GM18520 (cell line): Measurements from ENCODE around the gene DSG1.
"Not testable (repeated sequence)": the region's sequence is repeated elsewhere in the genome, so short reads cannot be mapped to it uniquely, and the experiment has no call there.

Experiments used
- ATAC-seq: cut with Tn5 transposase; IDR thresholded peaks from one replicate; pipeline ENCODE4 v1.9.1; 2021; ENCODE audit not compliant: unreplicated experiment

DSG1 gene

DNA sequence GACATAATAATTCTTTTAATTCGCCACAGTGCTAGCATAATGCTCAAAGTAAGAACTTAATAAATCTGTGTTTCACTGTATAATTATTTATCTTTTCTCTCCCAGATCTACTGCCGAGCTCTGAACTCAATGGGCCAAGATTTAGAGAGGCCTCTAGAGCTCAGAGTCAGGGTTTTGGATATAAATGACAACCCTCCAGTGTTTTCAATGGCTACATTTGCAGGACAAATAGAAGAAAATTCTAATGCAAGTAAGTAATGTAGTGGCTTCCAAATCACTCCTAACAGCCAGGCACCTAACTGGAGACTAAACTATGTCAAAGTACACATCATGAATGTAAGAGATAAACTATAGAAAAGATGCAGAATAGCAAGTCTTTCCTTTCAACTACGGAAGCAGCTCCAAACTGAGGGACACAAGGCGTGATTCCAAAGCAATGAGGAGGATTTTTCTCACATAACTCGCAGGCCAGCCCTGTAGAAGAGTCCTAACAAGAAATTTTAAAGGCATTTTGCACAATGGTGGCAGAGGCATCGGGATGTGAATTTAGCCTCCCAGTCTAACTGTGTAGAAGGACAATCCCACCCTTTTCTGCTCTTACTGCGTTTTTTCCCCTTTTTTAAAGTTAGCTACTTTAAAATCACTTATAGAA lies 12.0 kb downstream of the DSG1 start:
- no peak for ATAC-seq

DNA sequence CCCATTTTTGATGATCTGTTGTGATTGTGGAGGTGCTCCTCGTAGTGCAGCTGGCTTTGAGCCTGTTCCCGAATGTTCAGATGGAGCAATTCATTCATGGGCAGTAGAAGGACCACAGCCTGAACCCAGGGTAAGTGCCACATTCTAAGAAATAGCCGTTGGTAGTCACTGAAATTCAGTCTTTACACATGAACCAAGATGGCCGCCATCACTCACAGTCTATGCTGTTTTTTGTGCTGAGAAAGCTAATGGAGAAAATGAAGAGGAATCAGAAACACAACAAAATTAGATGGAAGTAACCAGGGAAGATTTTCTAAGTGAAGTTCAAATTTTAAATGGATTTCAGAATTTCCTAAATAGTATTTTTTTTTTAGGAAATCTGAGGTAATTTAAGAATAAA lies 25.5 kb downstream of the DSG1 start:
- no peak for ATAC-seq

DNA sequence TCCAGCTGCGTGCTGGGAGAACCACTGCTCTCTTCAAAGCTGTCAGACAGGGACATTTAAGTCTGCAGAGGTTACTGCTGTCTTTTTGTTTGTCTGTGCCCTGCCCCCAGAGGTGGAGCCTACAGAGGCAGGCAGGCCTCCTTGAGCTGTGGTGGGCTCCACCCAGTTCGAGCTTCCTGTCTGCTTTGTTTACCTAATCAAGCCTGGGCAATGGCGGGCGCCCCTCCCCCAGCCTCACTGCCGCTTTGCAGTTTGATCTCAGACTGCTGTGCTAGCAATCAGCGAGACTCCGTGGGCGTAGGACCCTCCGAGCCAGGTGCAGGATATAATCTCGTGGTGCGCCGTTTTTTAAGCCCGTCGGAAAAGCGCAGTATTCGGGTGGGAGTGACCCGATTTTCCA lies 35.4 kb downstream of the DSG1 start:
- ATAC-seq, result not testable (repeated sequence)

DNA sequence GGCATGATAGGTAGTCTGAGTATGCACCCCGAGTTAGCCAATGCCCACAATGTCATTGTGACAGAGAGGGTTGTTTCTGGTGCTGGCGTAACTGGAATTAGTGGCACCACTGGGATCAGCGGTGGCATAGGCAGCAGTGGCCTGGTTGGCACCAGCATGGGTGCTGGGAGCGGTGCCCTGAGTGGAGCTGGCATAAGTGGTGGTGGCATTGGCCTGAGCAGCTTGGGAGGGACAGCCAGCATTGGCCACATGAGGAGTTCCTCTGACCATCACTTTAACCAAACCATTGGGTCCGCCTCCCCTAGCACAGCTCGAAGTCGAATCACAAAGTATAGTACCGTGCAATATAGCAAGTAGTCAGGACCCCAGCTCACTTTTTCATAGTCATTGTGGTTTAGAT lies 37.0 kb downstream of the DSG1 start:
- no peak for ATAC-seq

DNA sequence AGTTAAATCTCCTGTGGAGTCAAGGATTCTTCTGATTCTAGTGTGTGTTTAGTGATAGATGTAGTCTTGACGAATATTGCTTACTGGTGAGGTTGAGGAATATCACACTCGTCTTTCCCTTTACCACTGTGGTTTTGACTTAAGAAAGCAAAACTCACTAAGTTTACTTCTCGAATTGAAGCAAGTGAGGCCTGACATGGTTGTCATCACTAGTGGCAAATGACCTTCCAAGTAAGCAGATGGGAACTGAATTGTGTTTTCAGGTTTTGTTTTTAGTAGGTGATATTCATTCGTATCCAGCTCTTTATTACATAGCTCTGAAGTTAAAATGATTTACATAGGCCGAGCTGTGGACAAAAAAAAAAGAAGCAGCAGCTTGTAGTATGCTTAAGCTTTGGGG lies 38.1 kb downstream of the DSG1 start:
- ATAC-seq, result peak; percentile 52

DNA sequence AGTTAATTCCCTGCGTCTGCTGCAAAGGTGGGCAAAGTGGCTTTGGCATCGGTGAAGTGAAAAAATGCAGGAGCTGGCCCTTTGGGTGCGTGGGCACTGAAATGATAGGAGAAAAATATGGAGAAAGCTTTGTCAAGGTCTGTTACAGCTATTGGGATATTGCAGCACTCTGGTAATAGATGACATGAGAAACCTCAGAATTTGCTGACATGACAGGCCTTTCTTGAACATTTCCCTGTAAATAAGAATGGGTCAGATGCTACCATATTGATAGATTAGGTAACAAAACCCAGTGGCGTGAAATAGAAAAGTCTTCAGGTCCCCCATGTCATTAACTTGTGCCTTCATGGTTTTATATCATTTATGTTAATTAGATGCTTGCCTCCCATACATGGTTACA lies 46.2 kb downstream of the DSG1 start:
- ATAC-seq, result no peak

DNA sequence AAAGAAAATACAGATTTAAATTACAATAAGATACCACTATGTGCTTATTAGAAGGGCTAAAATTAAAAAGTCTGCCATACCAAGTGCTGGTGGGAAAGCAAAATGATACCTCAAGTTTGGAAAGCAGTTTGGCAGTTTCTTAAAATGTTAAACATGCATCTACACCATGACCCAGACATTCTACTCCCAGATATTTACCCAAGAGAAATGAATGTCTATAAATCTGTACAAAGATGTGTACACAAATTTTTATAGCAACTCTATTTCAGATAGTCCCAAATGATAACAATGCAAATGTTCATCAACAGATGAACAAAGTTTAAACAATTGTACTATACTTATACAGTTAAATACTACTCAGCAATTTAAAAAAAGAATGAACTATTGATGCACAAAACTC lies 51.5 kb downstream of the DSG1 start:
- no peak for ATAC-seq

DNA sequence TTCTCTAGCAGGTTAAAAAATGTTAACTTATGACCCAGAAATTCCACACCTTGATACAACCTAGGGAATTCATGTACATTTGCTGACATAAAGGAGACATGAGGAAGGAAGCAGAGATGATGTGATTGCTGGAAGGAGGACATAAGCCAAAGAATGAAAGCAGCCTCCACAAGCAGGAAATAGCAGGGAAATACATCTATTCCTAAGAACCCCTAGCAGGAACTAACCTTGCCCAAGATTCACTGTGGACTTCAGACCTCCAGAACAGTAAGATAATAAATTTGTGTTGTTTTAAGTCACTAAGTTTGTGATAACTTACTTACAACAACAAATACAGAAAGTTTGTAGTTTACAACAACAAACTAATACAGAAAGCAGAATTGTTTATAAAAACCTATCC lies 54.0 kb downstream of the DSG1 start:
- no peak for ATAC-seq

DNA sequence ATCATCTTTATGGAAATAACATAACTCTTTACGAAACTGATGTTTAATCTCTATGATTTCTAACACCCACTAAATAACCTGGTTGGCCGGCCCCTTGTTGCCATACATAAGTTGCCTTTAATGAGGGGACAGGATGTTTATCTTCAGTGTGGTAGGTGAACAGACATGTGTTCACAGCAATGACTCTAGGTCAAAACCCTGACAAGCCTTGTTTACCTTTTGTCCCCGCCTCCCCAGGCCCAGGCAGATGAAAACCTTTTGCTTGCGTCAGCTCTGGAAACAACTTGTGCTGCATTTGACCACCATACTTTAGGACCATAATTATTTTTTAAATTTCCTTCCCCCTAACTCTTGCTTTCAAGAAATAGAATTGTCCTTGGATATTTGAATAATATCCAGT lies 55.7 kb downstream of the DSG1 start:
- ATAC-seq, result no peak

DNA sequence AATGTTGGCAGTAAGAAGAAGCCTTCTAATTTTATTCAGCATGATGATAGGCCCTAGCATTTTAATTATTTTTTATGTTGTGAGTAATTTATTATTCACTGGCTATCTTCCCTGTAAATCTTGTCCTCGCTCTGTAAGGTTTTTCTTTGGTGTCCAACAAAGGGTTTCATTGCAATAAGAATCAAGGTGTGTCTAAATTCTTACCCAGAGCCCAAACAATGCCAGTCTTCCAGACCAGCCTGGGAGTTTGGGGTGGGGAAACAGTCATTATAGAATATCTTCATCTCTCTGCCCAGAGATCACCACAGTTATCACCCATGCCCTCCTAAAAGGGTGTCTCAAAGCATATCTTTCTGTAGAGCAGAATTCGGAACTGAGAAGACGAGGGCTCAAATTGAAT lies 58.5 kb downstream of the DSG1 start, which contains the start of gene DSG4:
TSS of gene DSG4 (plus strand) at position 301 of the 400 bp plus-strand sequence. CDS start 135 bp downstream, outside the sequence.
- ATAC-seq, result no peak

DNA sequence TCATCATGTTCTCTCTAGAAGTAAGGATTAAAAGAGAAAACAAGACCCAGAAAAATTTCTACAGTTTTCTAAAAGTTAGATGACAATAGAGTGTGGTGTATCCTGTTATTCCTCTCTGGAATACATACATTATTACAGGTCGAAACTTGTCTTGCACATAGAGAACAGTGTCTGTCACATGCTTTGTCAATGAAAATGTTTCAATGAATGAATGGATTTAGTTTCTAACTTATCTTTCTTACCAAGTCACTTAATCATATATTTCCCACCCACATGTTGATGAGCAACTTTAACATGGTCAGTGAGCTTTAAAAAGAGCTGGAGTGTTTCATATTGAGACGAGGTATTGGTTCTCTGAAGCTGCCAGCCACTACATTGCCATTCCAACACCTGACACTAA lies 63.0 kb downstream of the DSG1 start:
- no peak for ATAC-seq

DNA sequence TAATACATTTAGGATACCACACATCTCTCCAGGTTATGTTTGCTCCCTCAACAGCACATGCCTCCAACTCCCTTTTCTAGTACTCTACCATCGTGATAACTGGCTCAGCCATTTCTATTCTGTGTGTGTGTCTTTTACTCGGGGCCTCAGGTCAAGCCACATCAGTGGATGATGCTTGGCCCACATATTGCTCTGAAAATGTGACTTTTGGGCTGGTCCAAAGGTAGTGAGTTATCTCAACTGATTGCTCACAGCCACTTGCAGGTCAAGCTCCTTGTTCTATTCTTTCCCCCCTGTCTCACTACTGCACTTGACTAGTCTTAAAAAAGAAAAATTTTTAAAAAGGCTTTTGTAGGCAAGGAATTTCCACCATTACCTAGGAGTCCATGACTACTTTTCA lies 64.1 kb downstream of the DSG1 start:
- ATAC-seq, result no peak

DNA sequence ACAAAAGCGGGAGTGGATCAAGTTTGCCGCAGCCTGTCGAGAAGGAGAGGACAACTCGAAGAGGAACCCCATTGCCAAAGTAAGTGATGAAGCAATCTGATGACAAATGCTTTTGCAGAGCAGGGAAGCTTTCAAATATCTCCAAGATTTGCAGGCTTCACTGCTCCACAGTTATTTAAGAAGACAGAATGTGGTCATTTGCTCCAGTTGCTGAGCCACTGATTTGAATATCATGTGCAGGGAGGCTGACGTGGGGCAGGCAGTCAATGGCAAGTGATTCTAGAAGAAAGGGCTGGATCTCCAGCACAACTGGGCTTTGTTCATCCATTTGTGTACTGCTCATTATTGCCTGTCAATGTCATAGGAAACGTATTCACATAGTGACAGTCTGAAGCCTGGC lies 68.8 kb downstream of the DSG1 start:
- no peak for ATAC-seq

DNA sequence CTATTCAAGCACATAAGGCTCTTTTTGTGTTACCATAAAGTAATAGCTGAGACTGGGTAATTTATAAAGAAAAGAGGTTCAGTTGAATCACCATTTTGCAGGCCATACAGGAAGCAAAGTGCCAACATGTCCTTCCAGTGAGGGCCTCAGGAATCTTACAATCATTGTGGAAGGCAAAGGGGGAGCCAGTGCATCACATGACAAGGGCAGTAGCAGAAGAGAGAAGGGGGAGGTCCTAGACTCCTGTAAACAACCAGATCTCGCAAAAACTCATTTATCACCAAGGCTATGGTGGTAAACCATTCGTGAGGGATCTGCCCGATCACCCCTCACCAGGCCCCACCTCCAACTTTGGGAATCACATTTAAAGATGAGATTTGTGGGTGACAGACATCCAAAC lies 75.3 kb downstream of the DSG1 start:
- no peak for ATAC-seq

DNA sequence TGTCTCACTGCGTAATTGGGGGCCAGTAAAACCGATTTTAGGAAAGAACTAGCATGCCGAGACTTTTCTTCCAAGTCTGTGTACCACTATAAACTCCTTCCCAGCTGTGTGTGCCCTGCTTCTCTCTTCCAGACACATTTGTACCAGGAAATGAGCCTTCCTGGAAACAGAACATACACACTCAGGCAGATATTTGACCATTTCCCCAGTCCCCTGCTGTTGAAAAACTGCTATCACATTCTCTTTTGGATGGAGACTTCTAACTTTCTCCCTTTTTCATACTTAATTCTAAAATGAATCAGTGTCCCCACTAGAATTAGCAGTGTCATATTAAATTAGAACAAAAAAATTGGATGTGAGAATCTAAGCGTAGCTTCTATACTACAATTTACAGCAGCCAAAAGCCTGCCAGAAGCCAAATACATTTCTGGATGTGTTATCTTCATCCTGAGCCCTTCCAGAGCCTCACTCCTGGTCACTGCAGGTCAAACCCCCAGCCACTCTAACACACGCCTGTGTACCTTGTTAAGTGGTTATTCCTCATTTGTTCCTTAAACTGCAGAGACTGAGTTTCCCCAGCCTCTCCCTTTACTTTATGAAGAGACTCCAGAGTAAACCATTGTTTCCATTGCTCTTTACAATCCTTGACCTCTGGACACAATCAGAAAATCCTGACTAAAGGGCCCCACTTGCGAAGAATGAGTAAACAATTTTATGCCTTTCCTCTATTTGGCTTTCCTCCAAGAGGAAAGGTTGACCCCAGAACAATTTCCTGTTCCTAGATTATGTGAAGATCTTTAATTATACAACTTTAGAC lies 79.0 kb downstream of the DSG1 start:
- ATAC-seq, result no peak

DNA sequence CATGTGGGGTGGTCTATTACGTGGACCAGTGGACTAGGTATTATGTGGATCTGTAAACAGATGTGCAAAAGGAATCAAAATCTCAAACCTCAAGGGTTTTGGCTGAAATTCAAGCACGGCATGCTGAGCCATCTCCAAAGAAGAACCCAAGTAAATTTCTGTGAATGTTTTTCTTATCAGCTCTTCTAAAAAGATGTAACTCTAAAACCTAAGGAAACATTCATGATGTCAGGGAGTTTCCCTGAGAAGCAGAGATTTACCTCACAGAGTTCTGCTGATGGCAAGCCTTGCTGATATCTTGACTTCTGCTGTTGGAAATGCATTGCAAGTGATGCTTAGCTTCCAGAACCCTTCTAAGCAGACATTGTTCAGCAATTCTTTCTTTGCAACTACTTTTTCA lies 80.2 kb downstream of the DSG1 start:
- no peak for ATAC-seq

DNA sequence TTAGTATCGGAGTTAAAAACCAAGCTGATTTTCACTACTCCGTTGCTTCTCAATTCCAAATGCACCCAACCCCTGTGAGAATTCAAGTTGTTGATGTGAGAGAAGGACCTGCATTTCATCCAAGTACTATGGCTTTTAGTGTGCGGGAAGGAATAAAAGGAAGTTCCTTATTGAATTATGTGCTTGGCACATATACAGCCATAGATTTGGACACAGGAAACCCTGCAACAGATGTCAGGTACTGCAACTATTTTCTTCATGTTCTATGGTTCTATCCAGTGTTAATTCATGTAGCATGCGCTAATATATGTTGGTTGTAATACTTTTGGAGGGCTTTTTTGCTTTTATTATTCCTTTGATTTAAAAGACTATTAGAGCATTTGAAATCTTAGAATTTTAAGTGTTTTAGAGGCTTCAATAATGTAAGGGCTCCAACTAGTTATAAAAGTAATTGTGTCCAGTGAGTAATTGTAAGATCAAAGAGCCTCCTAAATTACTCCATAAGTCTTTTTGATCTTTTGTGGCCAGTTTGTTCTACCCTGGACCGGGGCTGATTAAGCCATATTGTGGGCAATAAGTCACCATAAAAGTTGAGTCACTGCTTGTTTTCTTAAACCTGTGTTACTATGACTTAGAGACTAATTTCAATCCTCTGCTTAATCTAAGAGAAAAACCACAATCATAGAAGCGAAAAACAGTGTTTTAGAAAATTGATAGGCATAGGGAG lies 81.5 kb downstream of the DSG1 start:
- ATAC-seq, result no peak

DNA sequence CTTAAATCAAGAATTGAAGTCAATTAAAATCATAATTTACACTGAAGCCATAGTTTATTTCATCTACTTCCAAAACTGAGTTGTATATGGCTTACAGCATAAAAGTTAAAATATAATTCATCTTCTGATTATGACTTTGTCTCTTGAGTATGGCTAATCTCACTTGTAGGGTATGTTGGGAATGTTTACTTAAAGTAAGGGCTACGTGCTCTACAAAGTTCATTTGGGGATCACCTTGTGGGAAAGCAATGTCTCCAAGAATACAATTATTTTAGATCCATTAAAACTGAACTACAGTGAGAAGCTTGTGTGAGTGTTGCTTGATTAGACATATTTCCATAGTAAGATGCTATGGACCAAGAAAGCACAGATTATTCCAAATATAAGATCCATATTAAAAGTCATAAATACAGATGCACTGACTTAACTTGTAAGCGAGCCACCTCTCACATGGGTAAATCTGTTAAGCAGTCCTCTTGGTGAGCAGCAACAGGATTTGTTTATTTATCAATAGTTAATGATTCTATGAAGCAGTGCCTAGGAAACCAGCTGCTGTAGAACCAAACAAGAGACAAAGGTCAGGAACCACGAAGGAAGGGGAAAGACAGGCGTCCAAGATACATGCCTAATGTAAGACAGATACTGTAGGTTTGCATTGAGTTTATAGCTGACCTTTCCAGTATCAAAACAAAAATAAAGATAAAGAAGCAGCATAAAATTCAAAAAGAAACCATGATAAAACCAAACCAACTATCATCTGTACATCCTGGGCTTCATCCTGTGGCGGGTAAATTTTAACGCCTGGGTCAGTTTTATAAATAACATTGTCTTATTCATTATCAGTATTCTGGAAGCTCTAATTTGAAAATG lies 83.4 kb downstream of the DSG1 start:
- ATAC-seq, result no peak

DNA sequence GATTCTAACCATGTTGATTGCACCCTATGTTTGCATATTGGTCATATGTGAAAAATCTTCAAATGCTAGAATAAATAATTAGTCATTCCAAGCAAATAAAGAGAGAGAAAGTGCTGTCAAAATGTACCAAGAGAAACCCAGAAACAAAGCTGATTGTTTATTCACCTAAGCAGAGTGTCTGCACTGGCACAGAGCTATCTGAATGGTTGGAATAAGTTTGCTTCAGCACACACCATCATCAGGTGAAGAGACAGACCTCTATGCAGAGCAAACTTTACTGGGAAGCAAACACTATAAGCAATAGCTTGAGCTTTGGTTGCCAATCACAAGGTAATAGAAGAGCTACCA lies 84.0 kb downstream of the DSG1 start:
- ATAC-seq, result no peak

DNA sequence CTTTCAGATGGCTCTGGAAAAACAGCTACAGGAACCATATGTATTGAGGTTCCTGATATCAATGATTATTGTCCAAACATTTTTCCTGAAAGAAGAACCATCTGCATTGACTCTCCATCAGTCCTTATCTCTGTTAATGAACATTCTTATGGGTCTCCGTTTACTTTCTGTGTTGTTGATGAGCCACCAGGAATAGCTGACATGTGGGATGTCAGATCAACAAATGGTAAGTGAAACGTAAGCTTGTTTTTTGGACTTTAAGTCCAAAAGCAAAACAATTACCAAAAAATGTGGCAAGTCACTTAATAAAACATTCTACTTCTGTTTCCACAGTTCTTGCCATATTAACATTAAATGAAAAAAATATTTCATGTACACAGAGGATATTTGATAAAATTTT lies 85.4 kb downstream of the DSG1 start:
- ATAC-seq, result no peak
